GM23338 (cell line): ENCODE results near the gene HCFC1. TPM values are rescaled to one million over a fixed set of nuclear protein-coding genes. Genes with fewer than 3 reads are reported as not detected.

Source experiments
- ATAC-seq: fragments of 200-7000 bp; cut with Tn5 transposase; 3 replicates; pipeline ENCODE4 v1.9.1; 2020
- DNase-seq: peaks from one replicate; pipeline ENCODE4 v3.0.0-alpha.2; 2015; ENCODE audit warnings: low spot score
- H2AFZ ChIP-seq: fragments of 200-600 bp; sonication (generic); 2 replicates; pipeline ENCODE4 v1.8.0; 2016; ENCODE audit warnings: antibody characterized with exemption, mild to moderate bottlenecking, moderate library complexity
- H3F3A ChIP-seq: fragments of 200-600 bp; sonication (generic); replicated peaks from 2 replicates; pipeline ENCODE4 v1.8.0; 2017; ENCODE audit warnings: antibody characterized with exemption, mixed run types, low read depth
- H3K27ac ChIP-seq: fragments of 200-600 bp; sonication (generic); 2 replicates; pipeline ENCODE4 v1.6.1; 2016; ENCODE audit warnings: low read depth
- H3K27me3 ChIP-seq: fragments of 200-600 bp; sonication (generic); 2 replicates; pipeline ENCODE4 v1.8.0; 2016; ENCODE audit warnings: mild to moderate bottlenecking, mixed run types, moderate library complexity; ENCODE audit not compliant: insufficient read depth
- H3K36me3 ChIP-seq: fragments of 200-600 bp; sonication (generic); 2 replicates; pipeline ENCODE4 v1.8.0; 2016; ENCODE audit warnings: mild to moderate bottlenecking; ENCODE audit not compliant: insufficient read depth
- H3K4me1 ChIP-seq: fragments of 200-600 bp; sonication (generic); 2 replicates; pipeline ENCODE4 v1.8.0; 2016; ENCODE audit warnings: mild to moderate bottlenecking, moderate library complexity; ENCODE audit not compliant: insufficient read depth
- H3K4me2 ChIP-seq: fragments of 200-600 bp; sonication (generic); 2 replicates; pipeline ENCODE4 v1.7.1; 2017; ENCODE audit warnings: mixed run types
- H3K4me3 ChIP-seq: fragments of 200-600 bp; sonication (generic); 2 replicates; pipeline ENCODE4 v1.6.1; 2016; ENCODE audit warnings: mixed run types
- H3K79me2 ChIP-seq: fragments of 200-600 bp; sonication (generic); replicated peaks from 2 replicates; pipeline ENCODE4 v1.8.0; 2017; ENCODE audit warnings: mild to moderate bottlenecking; ENCODE audit not compliant: insufficient read depth
- H3K9me2 ChIP-seq: fragments of 200-600 bp; sonication (generic); 2 replicates; pipeline ENCODE4 v1.8.0; 2017; ENCODE audit not compliant: insufficient read depth
- H4K20me1 ChIP-seq: fragments of 200-600 bp; sonication (generic); replicated peaks from 2 replicates; pipeline ENCODE4 v1.8.0; 2017; ENCODE audit warnings: mild to moderate bottlenecking; ENCODE audit not compliant: insufficient read depth
- H3K27ac Mint-ChIP-seq: 2 replicates; pipeline ENCODE4 v1.8.0; 2020; ENCODE audit warnings: inconsistent platforms, mild to moderate bottlenecking, moderate library complexity, mixed read lengths
- H3K27me3 Mint-ChIP-seq: 3 replicates; pipeline ENCODE4 v1.8.0; 2022; ENCODE audit warnings: low read depth, mild to moderate bottlenecking, moderate library complexity, mixed read lengths, inconsistent platforms; ENCODE audit not compliant: insufficient read depth, poor library complexity
- H3K36me3 Mint-ChIP-seq: 3 replicates; pipeline ENCODE4 v1.8.0; 2021; ENCODE audit warnings: low read depth, mild to moderate bottlenecking, inconsistent platforms, moderate library complexity, mixed read lengths
- H3K4me1 Mint-ChIP-seq: 3 replicates; pipeline ENCODE4 v1.8.0; 2020; ENCODE audit warnings: mild to moderate bottlenecking, inconsistent platforms, mixed read lengths
- H3K4me3 Mint-ChIP-seq: 3 replicates; pipeline ENCODE4 v1.8.0; 2021; ENCODE audit warnings: moderate library complexity, mild to moderate bottlenecking, inconsistent platforms, mixed read lengths
- H3K9me3 Mint-ChIP-seq: 3 replicates; pipeline ENCODE4 v1.8.0; 2020; ENCODE audit warnings: moderate library complexity, mild to moderate bottlenecking, inconsistent platforms, mixed read lengths
- CREB1 ChIP-seq: fragments of 250-450 bp; sonication (Bioruptor Pico); IDR thresholded peaks from 2 replicates; pipeline ENCODE4 v1.5.0; 2020; ENCODE audit warnings: low read depth, mild to moderate bottlenecking, moderate library complexity
- ETS1 ChIP-seq: IDR thresholded peaks from 2 replicates; pipeline ENCODE4 v1.6.1; 2016; ENCODE audit warnings: antibody characterized with exemption
- ZNF114 ChIP-seq: fragments of 250-450 bp; sonication (Bioruptor Pico); IDR thresholded peaks from 2 replicates; pipeline ENCODE4 v1.5.0; 2020; ENCODE audit warnings: mild to moderate bottlenecking, moderate library complexity
- ZNF462 ChIP-seq: fragments of 250-450 bp; sonication (Bioruptor Pico); IDR thresholded peaks from 2 replicates; pipeline ENCODE4 v1.5.0; 2020; ENCODE audit warnings: mild to moderate bottlenecking, moderate library complexity
- polyA plus RNA-seq: library from polyadenylated mRNA; unstranded; fragments of >200 nt; fragmentation: Nextera tagmentation; extraction: Ambion mirVana; gene quantifications from 2 replicates; pipeline ENCODE4 v1.2.1, GENCODE V29; 2016
- total RNA-seq: library from RNA; depleted of rRNA; stranded (reverse); fragments of >200 nt; shearing (Covaris generic); gene quantifications from 2 replicates; pipeline ENCODE4 v1.2.3, GENCODE V29; 2014

The HCFC1 gene
- total and polyA plus RNA-seq, 2 experiments from 2014 or later: 33.0 to 188 TPM

GRCh38 chrX:153972368-153973126, 929 bp upstream of the HCFC1 start, which contains the start of gene TMEM187:
Gene TMEM187, plus strand, starts transcription at chrX:153972754. Its CDS starts 9,309 bp downstream, at chrX:153982063.
- H3K4me1 ChIP-seq: peaks cover 12% of the 10 kb centered on the region
- TF ChIP-seq CREB1: peak; percentile 87
- no peak for TF ChIP-seq ZNF114 (CRISPR knock-in tag)
- H3K4me3 ChIP-seq: peak within 1 kb of the TSS; percentile 85

GRCh38 chrX:153971124-153971449, 531 bp downstream of the HCFC1 start:
- no peaks in the 10 kb centered on the region for H3K9me2 ChIP-seq
- H3K4me2 ChIP-seq: peak overlapping the region; percentile 78
- no peaks in the 10 kb centered on the region for H3K36me3 ChIP-seq
- peak; percentile 48 for ATAC-seq
- Mint-ChIP-seq H3K27me3 (peaks cover 4% of the 10 kb centered on the region), H3K36me3 (peaks cover 15% of the 10 kb centered on the region), H3K4me1 (peaks cover 33% of the 10 kb centered on the region), H3K27ac (peak overlapping the region; percentile 100), H3K9me3 (no peaks in the 10 kb centered on the region; the same call in 2 of the 3 replicates), H3K4me3 (peak overlapping the region; percentile 100)
- H3K4me1 ChIP-seq: peaks cover 12% of the 10 kb centered on the region
- no peaks in the 10 kb centered on the region for H3K27me3 ChIP-seq
- peaks cover 45% of the 10 kb centered on the region for H3K79me2 ChIP-seq
- 0 out of 2 replicates have a peak, but pooled peaks cover 4% of the 10 kb centered on the region for H3F3A ChIP-seq
- H3K4me3 ChIP-seq: peak overlapping the region; percentile 85
- peaks cover 17% of the 10 kb centered on the region for H4K20me1 ChIP-seq
- H3K27ac ChIP-seq: peak overlapping the region; percentile 99
- peak; percentile 18 for TF ChIP-seq ETS1
- TF ChIP-seq ZNF462 (CRISPR knock-in tag): no peak
- DNase-seq: peak; percentile 72
- H2AFZ ChIP-seq: no peak overlapping the region

More at GRCh38 chrX:153972368-153973126, 929 bp upstream of the HCFC1 start, which contains the start of gene TMEM187:
- peaks cover 24% of the 10 kb centered on the region for H3K4me1 Mint-ChIP-seq
- no peaks in the 10 kb centered on the region; the same call in 2 of the 3 replicates for H3K9me3 Mint-ChIP-seq
- no peaks in the 10 kb centered on the region for H3K9me2 ChIP-seq
- H3K27ac Mint-ChIP-seq: peak within 1 kb of the TSS; percentile 100
- H3K4me3 Mint-ChIP-seq: peak within 1 kb of the TSS; percentile 100
- no peaks in the 10 kb centered on the region for H3K27me3 ChIP-seq
- H2AFZ ChIP-seq: no peak within 1 kb of the TSS
- no peaks in the 10 kb centered on the region for H3K36me3 ChIP-seq
- H3K36me3 Mint-ChIP-seq: peaks cover 12% of the 10 kb centered on the region
- H3K4me2 ChIP-seq: peak within 1 kb of the TSS; percentile 88
- peaks cover 11% of the 10 kb centered on the region; the same call in 1 of the 2 replicates for H4K20me1 ChIP-seq
- 0 out of 2 replicates have a peak, but pooled peaks cover 4% of the 10 kb centered on the region for H3F3A ChIP-seq
- peak within 1 kb of the TSS; percentile 99 for H3K27ac ChIP-seq
- H3K27me3 Mint-ChIP-seq: peaks cover 3% of the 10 kb centered on the region
- DNase-seq (peak; percentile 89), ATAC-seq (peak; percentile 25)
- H3K79me2 ChIP-seq: peaks cover 30% of the 10 kb centered on the region
